HFFc6 (cell line): Measurements from ENCODE around the gene SDK2. TPM values are rescaled to one million over a fixed set of nuclear protein-coding genes. Genes with fewer than 3 reads are reported as not detected.

Experiments
- DNase-seq: peaks from one replicate; pipeline ENCODE4 v3.0.0-alpha.2; 2018
- H3K27ac Mint-ChIP-seq: 2 replicates; pipeline ENCODE4 v1.8.0; 2020; ENCODE audit warnings: mild to moderate bottlenecking, mixed read lengths
- H3K27me3 Mint-ChIP-seq: 2 replicates; pipeline ENCODE4 v1.8.0; 2021; ENCODE audit warnings: mild to moderate bottlenecking, moderate library complexity, mixed read lengths; ENCODE audit not compliant: insufficient read depth
- H3K36me3 Mint-ChIP-seq: 2 replicates; pipeline ENCODE4 v1.8.0; 2021; ENCODE audit warnings: low read depth, mixed read lengths
- H3K4me1 Mint-ChIP-seq: 2 replicates; pipeline ENCODE4 v1.8.0; 2020; ENCODE audit warnings: low read depth, mixed read lengths
- H3K4me3 Mint-ChIP-seq: 2 replicates; pipeline ENCODE4 v1.8.0; 2020; ENCODE audit warnings: mild to moderate bottlenecking, moderate library complexity, mixed read lengths
- H3K9me3 Mint-ChIP-seq: 2 replicates; pipeline ENCODE4 v1.8.0; 2020; ENCODE audit warnings: mild to moderate bottlenecking, mixed read lengths
- total RNA-seq, 6 experiments: library from RNA; stranded (reverse); fragmentation: NEBNext Ultra II Directional; extraction: Animal tissue kit (Norgen Biotek cat#: 25700); gene quantifications; 2 replicates in 1 of 6; 3 replicates in 5 of 6; pipeline ENCODE4 v1.2.3, GENCODE V29; 2021
- TF ChIP-seq, protein P1 (sequence below): fragments of 200-600 bp; sonication (generic); IDR thresholded peaks from 2 replicates; pipeline ENCODE4 v1.5.0; 2021; ENCODE audit warnings: antibody characterized with exemption, mild to moderate bottlenecking

SDK2 gene
- total RNA-seq, 6 experiments from 2014 or later, result 0.03 TPM; not detected in 4

DNA sequence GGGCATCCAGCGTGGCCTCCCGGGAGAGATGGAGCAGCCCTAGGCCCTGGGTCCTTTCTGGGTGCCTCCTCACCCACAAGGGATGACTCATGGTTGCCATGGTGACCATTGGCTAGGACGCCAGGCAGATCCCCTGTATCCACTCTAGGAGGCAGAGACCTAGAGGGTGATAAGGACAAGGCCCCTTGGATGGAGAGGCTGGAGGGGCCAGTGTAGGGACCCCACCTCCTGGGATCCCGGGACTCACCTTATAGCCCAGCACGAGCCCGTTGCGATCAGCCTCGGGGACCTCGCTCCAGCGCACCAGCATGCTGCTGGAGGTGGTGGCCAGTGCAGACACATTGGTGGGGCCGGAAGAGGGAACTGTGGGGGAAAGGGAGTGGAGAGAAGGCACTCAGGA, 250.3 kb downstream of the SDK2 start:
- TF ChIP-seq, protein P1, sequence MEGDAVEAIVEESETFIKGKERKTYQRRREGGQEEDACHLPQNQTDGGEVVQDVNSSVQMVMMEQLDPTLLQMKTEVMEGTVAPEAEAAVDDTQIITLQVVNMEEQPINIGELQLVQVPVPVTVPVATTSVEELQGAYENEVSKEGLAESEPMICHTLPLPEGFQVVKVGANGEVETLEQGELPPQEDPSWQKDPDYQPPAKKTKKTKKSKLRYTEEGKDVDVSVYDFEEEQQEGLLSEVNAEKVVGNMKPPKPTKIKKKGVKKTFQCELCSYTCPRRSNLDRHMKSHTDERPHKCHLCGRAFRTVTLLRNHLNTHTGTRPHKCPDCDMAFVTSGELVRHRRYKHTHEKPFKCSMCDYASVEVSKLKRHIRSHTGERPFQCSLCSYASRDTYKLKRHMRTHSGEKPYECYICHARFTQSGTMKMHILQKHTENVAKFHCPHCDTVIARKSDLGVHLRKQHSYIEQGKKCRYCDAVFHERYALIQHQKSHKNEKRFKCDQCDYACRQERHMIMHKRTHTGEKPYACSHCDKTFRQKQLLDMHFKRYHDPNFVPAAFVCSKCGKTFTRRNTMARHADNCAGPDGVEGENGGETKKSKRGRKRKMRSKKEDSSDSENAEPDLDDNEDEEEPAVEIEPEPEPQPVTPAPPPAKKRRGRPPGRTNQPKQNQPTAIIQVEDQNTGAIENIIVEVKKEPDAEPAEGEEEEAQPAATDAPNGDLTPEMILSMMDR, result no peak
- Mint-ChIP-seq H3K4me3 (no peak overlapping the region), H3K27ac (no peak overlapping the region), H3K36me3 (no peaks in the 10 kb centered on the region), H3K27me3 (peaks cover 21% of the 10 kb centered on the region), H3K9me3 (no peaks in the 10 kb centered on the region), H3K4me1 (no peaks in the 10 kb centered on the region)
- no peak for DNase-seq

DNA sequence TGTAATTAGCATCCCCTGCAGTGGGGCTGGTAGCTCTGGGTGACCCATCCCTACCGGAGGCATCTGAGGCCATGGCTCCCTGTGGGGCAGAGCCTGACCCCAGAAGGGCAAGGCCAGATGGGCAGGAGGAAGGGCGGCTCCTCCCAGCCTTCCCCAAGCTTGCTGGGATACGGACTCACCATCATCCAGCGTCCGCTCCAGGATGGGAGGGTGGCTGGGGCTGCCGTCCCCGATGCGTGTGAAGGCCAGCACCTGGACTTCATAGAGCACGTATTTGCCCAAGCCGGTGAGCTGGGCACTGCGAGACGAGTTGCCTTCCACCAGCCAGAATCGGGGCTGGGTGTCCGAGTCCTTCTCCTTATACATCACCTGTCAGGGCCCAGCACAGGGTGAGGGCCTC, 250.9 kb downstream of the SDK2 start:
- Mint-ChIP-seq H3K9me3 (no peaks in the 10 kb centered on the region), H3K36me3 (no peaks in the 10 kb centered on the region), H3K4me3 (no peak overlapping the region), H3K4me1 (peaks cover 2% of the 10 kb centered on the region), H3K27me3 (peaks cover 18% of the 10 kb centered on the region), H3K27ac (no peak overlapping the region)
- DNase-seq, result no peak
- TF ChIP-seq, protein P1, result no peak

DNA sequence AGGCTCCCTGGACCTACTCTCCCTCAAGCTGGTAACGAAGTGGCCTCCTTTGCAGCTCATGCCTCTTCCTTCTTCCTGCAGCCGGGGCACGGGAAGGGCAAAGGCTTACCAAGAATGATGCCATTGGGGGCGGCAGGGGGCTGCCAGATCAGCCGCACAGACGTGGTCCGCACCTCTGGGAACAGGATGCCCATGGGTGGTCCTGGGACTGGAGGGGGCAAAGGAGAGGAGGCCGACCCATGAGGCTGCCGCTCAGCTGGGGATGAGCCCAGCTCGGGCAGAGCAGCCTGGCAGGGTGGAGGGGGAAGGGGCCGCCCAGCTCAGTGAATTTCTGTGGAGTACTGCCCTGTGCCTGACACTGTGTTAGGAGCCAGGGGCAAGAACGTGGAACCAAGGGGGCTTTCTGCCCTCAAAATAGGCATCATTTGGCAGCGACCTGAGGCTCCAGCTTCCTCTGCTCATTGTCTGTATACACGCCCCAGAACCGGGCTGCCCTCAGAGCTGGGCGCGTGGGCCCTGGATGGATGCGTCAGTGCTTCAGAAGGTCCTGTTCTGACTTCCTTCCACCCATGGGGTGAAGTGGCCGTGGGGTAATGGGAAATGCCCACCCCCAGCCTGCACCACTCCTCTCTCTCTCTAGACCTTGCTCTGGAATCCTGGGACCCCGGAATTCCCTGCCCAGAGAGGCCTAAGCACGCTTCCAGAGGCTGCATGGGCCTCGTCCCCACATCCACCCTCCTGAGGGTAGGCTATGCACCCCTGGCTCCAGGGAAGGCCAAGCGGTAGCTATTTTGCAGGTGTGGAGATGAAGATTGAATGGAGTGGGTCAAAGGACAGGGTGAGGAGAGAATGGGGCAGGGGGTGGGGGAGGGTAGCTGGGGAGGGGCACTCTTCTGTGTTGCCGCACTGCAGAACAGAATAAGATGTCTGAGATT, 252.6 kb downstream of the SDK2 start:
- TF ChIP-seq, protein P1, result no peak

DNA sequence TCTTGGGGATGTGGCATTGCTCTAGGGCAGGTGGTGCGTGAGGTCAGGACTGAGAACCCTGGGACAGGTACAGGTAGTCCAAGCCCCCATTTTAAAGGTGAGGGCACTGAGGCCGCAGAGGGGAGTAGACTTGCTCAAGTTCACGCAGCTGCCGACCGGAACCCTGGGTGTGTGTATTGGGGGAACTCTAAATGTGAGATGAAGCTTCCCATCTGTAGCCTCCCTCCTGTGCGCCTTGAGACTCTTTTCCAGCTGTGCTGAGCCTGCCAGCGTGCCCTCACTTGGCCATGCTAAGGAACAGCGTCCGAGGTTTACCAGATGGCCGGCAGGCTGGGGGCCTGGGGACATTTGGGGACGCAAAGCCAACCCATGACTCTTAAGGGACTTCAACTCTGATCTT, 253.4 kb downstream of the SDK2 start:
- TF ChIP-seq, protein P1, result no peak
- Mint-ChIP-seq H3K9me3 (no peaks in the 10 kb centered on the region), H3K36me3 (no peaks in the 10 kb centered on the region), H3K4me1 (peaks cover 5% of the 10 kb centered on the region), H3K4me3 (no peak overlapping the region), H3K27me3 (peaks cover 13% of the 10 kb centered on the region), H3K27ac (no peak overlapping the region)
- DNase-seq, result no peak

More for the DNA sequence above, 252.6 kb downstream of the SDK2 start:
- Mint-ChIP-seq H3K4me1 (peaks cover 5% of the 10 kb centered on the region), H3K27me3 (peaks cover 9% of the 10 kb centered on the region), H3K27ac (no peak overlapping the region), H3K4me3 (no peak overlapping the region), H3K9me3 (no peaks in the 10 kb centered on the region), H3K36me3 (no peaks in the 10 kb centered on the region)
- no peak for DNase-seq

DNA sequence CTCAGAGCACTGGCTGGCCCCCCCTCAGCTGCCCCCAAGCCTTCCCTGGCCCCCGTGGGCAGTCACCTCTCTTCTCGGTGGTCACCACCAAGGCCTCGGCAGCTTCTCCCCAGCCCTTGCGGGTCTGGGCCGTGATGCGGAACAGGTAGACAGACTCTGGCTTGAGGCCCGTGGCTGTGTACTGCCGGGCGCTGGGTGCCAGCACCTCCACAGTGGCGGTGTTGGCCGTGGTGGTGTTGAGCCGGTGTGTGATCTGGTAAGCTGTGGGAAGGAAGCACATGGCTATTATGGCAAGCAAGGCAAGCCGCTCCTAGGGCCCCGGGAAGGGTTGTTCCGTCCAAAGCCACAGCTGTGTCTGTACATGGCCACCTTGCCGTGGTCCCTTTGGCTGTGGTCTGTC, 254.0 kb downstream of the SDK2 start:
- no peak overlapping the region for H3K4me3 Mint-ChIP-seq
- H3K27me3 Mint-ChIP-seq, result peaks cover 18% of the 10 kb centered on the region
- TF ChIP-seq, protein P1, result no peak
- no peak for DNase-seq
- H3K27ac Mint-ChIP-seq, result no peak overlapping the region
- no peaks in the 10 kb centered on the region for H3K36me3 Mint-ChIP-seq
- H3K4me1 Mint-ChIP-seq, result peaks cover 5% of the 10 kb centered on the region
- no peaks in the 10 kb centered on the region for H3K9me3 Mint-ChIP-seq
